RKO (cell line): ENCODE results near the gene MPL.

Experiments
- DNase-seq: peaks from one replicate; pipeline ENCODE4 v3.0.0-alpha.2; 2016; ENCODE audit warnings: low spot score

MPL gene

DNA sequence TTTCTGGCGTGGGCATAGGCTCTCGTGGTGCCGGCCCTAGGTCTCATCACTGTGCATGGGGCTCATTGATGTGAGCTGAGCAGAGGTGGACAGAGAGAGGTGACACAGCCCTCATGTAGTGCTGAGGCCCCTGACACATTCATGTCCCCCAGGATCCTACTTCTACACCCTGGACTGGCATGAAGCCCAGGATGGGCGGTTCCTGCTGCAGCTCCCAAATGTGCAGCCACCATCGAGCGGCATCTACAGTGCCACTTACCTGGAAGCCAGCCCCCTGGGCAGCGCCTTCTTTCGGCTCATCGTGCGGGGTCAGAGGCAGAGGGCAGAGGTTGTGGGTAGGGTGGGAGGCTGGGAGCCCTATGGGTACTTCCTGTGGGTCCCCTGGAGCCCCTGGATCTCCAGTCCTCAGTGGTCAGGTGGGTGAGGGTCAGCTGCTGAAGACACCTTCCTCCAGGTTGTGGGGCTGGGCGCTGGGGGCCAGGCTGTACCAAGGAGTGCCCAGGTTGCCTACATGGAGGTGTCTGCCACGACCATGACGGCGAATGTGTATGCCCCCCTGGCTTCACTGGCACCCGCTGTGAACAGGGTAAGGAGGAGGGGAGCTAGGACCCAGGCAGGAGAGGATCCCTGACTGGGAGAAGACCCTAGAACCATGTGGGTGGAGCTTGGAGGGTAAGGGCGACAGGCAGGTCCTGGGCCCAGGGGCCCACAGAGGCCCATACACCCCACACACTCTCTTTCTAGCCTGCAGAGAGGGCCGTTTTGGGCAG lies 30.7 kb upstream of the MPL start:
- no peak for DNase-seq

DNA sequence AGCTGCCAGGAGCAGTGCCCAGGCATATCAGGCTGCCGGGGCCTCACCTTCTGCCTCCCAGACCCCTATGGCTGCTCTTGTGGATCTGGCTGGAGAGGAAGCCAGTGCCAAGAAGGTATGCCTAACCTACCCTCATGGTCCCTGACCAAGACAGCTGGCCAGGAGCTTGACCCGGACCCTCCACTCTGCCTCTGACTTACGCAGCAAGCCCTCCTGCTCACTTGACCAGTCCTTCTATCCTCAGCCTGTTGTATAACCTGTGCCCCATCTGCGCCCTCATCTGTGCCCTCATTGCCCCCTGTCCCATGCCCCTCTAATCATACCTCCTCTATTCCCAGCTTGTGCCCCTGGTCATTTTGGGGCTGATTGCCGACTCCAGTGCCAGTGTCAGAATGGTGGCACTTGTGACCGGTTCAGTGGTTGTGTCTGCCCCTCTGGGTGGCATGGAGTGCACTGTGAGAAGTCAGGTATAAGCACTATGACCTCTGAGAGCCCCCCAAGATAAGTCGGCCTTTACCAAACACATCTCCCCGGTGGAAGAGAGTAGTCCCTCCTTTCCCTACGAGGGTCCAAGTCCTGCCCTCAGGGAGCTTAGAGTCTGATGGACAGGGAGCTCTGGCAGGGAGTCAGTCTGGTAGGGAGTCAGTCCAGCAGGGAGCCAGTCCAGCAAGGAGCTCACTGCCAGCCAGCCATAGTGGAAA lies 30.0 kb upstream of the MPL start:
- no peak for DNase-seq

DNA sequence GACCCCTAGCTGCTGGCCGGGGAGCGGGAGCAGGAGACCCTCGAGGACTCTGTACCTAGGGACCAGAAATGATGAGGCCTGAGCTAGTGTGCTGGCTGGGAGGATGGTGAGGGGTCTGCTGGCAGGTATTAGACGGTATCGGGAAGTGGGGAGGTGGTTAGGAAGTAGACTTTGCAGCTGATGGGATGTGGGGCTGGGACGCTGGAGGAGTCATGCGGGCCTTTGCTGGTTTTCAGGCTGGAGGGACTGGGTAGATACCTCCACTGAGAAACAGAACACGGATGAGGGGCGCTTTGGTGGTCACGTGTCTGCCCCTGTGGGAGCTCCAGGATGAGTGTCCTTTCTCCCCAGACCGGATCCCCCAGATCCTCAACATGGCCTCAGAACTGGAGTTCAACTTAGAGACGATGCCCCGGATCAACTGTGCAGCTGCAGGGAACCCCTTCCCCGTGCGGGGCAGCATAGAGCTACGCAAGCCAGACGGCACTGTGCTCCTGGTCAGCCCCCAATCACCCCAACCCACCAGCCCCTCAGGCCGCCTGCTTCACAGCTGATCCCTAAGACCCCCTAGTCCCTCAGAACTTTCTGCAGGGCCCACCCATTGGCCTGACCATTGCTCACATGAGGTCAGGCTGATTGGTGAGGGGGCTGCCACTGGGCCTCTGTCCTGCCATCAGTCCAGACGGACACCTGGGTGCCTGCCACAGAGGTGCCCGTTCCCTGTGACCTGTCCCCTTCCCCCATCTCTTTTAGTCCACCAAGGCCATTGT lies 28.8 kb upstream of the MPL start:
- no peak for DNase-seq

DNA sequence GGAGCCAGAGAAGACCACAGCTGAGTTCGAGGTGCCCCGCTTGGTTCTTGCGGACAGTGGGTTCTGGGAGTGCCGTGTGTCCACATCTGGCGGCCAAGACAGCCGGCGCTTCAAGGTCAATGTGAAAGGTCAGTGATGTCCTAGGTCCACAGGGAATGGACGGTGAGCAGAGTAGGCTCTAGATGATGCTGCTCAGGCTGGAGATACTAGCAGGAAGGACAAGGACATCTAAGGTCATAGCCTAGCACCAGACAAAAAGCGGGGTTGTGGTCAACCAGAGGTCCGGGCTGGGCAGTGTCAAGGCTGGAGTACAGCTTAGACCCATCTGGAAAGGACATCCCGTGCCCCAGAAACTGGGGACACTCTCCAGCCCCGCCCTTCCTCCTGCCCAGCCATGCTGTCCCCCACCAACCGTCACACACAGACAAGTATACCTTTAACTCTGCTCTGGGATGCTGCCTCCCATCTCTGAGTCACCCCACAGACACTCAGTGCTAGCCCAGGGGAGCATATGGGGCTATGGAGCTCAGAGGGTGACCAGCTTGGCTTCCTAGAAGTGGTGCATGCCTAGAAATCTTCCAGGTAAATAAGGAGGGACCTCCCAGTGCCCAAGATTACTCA lies 28.1 kb upstream of the MPL start:
- no peak for DNase-seq

DNA sequence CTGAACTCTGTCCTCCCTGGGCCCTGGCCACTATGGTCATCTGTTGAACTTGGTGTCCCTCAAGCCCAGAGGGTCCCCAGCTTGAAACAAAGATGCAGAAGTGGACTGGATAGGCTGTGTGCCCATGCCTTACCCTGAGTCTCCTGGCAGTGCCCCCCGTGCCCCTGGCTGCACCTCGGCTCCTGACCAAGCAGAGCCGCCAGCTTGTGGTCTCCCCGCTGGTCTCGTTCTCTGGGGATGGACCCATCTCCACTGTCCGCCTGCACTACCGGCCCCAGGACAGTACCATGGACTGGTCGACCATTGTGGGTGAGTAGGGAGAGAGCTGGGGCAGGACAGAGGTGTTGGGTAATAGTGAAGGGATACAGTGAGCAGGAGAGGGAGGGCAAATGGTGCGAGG lies 26.1 kb upstream of the MPL start:
- DNase-seq: no peak

DNA sequence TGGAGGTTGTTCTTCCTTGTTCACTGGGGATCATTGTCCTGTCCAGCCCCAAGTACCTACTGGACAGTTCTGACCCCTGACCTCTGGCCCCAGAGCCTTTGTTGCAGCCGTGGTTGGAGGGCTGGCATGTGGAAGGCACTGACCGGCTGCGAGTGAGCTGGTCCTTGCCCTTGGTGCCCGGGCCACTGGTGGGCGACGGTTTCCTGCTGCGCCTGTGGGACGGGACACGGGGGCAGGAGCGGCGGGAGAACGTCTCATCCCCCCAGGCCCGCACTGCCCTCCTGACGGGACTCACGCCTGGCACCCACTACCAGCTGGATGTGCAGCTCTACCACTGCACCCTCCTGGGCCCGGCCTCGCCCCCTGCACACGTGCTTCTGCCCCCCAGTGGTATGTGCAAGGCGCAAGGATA lies 25.4 kb upstream of the MPL start:
- no peak for DNase-seq

DNA sequence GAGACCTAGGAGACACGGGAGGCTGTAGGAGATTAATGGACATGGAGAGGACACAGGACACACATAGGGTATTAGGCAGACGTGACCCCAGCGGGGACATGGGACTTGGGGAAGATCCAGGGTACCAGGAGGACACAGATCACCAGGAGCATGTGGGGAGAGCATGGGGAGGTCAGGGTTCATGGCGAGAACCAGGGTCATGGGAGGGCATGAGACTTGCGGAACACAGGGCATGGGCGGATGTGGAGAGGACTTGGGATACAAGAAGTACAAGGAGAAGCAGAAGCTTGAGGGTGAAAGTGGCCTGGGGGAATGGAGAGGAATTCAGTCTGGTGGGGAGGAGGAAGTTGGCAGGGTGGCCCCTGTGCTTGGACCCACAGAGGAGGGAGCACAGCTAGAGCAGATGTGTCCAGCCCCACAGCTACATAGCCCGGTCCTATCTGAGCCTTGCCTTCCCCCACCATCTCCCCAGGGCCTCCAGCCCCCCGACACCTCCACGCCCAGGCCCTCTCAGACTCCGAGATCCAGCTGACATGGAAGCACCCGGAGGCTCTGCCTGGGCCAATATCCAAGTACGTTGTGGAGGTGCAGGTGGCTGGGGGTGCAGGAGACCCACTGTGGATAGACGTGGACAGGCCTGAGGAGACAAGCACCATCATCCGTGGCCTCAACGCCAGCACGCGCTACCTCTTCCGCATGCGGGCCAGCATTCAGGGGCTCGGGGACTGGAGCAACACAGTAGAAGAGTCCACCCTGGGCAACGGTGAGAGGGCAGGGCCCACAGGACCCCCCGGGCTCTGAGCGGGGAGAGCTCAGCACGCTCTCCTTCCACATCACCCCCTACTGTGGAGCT lies 24.7 kb upstream of the MPL start:
- no peak for DNase-seq

DNA sequence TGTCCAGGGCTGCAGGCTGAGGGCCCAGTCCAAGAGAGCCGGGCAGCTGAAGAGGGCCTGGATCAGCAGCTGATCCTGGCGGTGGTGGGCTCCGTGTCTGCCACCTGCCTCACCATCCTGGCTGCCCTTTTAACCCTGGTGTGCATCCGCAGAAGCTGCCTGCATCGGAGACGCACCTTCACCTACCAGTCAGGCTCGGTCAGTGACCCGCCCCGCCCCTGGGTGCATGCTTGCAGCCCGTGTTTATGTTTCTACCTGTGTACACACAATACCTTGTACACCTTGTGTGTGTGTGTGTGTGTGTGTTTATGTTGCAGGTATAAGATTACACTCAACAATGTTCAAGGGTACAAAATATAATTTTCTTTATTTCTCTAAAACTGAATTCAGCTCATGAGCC lies 23.8 kb upstream of the MPL start:
- DNase-seq: no peak

DNA sequence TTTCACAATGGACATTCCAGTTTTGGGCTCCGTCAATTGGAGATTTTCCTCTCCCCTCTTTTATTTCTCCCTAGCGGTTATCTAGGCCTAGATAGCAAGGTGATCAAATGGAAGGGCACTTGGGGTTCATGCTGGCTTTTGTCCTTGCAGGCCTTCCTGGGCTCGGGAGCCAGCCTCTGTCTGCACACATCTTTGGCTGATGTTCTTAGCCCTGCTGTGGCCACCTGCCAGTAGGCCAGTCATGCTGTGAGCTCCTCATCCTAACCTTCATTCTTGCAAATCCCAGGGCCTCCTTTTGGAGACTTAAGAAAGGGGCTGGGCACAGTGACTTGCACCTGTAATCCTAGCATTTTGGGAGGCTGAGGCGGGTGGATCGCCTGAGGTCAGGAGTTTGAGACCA lies 23.4 kb upstream of the MPL start:
- DNase-seq: no peak

DNA sequence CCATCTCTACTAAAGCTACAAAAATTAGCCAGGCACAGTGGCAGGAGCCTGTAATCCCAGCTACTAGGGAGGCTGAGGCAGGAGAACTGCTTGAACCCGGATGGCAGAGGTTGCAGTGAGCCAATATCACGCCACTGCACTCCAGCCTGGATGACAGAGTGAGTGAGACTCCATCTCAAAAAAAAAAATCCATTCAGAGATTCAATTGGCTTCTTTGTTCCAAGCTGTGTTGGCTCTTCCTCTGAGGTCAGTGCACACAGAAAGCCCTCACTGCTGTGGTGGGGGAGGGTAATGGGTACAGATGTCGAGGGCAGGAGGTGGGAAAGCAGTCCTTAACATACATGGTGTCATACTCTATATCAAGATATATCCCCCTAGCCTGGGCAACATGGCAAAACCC lies 22.1 kb upstream of the MPL start:
- DNase-seq: no peak

DNA sequence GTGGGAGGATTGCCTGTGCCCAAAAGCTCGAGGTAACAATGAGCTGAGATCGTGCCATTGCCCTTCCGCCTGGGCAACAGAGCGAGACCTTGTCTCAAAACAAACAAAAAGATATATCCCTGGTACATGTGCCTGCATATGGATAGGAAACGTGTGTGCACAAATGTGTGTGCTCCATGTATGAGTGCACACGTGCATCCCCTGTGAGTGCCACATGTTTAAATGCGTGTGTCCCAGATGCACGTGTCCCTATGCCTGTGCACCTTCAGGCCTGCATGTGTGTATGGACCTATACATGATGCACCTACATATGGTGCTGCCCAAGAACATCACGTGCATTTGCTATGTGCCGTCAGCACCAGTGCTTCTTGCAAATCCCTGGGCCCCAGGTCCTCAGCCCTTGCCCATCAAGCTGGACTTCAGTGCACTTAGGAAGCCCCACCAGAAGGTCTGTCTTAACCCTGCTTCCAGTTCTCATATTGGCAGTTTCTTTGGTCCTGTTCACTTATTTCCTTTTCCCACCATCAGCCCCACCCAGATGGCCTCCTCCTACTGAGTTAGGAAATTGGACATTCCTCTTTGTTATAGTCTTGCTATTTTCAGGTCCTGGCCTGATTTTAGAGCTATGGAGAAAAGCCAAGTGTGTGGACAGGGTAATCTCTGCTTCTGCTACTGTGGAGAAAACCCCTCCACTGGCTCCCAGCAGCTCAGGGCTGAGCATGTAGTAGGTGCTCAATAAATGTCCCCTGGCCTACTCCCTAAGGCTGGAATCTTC lies 21.5 kb upstream of the MPL start:
- DNase-seq: no peak

DNA sequence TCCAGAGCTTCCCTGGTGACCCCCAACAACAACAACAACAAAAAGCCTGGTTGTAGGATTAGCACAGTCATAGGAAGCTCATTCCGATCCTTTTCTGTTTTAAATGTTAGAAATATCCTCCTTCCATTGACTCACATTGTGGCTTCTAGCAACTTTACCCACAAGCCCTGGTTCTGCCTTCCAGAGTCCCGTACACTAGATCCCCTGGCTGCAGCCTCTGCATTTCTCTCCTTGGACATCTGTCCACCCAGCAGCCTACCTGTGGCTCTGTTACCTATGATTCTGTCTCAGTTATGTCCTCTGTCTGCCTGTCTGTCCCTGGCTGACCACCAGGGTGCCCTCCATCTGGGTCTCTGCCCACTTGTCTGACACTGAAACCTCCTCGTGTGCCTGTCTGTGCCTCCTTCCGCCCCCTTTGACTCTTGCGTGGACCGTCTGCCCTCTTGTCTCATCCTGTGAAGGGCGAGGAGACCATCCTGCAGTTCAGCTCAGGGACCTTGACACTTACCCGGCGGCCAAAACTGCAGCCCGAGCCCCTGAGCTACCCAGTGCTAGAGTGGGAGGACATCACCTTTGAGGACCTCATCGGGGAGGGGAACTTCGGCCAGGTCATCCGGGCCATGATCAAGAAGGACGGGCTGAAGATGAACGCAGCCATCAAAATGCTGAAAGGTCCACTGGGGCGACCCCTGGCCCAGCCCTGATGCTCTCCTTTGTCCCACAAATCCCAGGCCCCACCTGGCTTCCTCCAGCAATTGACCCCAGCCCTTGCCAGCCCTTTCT lies 20.7 kb upstream of the MPL start:
- DNase-seq: no peak

DNA sequence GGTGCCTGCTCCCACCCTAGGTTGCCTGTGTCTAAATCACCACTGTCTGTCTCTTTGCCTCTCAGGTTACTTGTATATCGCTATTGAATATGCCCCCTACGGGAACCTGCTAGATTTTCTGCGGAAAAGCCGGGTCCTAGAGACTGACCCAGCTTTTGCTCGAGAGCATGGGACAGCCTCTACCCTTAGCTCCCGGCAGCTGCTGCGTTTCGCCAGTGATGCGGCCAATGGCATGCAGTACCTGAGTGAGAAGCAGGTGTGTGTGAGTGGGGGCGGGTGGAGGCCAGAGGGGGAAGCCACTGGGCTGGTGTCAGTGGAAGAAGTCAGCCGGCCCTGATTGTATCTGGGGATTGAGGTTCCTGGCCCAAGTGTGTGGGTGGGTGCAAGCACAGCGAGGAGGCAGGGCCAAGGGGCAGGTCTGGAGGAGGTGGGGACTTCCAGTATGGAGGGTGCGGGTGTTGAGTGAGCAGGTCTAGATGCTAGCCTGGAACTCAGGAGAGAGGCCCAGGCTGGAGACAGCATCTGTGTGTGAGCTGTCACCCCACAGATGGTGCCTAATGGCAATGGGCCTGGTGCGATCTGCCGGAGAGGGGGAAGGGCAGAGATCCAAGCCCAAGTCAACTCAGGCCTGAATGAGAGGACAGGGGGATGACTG lies 19.7 kb upstream of the MPL start:
- no peak for DNase-seq

DNA sequence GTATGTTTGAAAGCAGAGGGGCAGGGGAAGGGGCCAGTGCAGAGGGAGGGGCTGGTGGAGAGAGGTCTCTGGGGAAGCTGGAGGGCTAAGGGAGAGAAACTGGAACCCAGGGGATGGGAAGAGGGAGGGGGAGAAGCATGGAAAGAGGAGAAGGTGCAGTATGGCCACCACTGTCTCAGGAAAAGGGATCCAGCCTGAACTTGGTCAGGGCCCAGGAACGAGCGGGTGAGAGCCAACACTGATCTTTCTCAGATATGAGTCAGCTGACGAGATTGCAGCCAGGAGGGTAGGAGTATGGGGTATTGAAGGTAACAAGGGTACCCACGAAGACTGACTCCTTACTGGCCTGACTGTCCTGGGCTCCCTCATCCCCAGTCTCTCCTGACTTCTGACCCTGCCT lies 18.8 kb upstream of the MPL start:
- no peak for DNase-seq

DNA sequence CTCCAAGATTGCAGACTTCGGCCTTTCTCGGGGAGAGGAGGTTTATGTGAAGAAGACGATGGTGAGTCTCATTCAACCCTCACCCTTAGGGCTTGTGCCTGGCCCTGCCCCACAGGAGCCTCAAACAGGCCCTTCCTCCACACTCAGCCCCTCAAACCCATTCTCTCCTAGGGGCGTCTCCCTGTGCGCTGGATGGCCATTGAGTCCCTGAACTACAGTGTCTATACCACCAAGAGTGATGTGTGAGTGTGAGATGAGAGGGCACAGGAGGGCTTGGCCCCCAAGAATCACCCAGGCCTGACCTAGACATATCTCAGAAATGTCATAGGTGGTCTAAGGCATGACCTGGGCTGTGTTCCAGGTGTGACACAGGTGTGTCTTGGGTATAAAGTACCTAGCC lies 18.3 kb upstream of the MPL start:
- DNase-seq: no peak

DNA sequence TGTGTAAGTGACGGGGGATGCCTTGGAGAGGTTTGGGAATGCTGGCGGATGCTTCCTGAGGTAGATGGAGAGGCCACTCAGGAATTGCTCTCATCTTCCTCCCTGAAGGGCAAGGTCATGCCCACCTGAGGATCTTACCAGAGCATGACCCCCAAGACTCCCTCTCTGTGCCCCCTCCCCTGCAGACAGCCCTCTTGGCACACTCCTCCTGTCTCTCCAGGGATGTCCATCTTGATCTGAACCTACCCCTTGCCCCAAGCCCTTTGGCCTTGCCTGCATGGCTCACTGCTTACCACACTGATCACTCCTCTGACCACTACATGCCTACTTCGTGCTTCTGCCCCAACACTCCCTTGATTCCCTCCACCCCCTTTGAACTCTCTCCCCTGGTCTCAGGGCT lies 17.9 kb upstream of the MPL start:
- DNase-seq: no peak

DNA sequence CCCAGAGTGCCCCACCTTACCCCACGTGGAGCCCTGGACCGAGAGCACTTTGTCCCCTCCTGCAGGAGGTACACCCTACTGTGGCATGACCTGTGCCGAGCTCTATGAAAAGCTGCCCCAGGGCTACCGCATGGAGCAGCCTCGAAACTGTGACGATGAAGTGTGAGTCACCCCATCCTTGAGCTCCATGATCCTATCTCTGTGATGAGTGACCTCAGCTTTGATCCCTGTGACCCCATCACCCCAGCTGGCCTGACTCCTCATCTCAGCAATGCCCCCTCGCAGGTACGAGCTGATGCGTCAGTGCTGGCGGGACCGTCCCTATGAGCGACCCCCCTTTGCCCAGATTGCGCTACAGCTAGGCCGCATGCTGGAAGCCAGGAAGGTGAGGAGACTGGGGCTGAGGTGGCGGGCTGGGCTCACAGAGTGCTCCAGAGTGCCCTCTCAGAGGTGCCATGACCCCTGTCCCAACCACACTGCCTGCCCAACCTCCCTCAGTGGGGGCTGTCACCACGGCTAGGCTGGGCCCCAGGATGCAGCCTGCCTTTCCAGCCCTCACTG lies 16.2 kb upstream of the MPL start:
- DNase-seq: no peak

DNA sequence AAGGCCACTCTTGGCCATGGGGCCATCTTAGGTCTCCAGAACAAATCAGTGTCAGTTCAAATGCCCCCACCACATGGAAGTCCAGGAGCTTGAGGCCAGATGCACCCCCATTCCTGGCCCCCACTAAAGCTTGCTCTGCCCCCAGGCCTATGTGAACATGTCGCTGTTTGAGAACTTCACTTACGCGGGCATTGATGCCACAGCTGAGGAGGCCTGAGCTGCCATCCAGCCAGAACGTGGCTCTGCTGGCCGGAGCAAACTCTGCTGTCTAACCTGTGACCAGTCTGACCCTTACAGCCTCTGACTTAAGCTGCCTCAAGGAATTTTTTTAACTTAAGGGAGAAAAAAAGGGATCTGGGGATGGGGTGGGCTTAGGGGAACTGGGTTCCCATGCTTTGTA lies 15.1 kb upstream of the MPL start:
- no peak for DNase-seq

DNA sequence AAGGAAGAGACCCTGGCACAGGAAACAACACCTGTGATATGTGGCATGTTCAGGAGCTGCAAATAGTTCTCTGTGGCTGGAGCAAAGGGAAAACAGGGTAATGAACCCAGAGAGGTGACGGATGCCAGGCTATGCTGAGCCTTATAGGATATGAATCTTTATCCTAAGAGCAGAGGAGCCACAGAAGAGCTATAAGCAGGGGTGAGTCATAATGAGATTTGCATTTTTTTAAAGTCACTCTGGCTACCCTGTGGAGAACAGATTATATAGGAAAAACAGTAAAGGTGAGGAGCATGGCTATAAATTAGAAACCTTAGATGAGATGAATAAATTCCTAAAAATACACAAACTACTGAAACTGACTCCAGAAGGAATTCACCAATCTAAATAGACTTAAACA lies 12.8 kb upstream of the MPL start:
- no peak for DNase-seq
